WTC11 (cell line): Measurements from ENCODE around the gene SLC15A5.

Source experiments
- ELF4 ChIP-seq: sonication (generic); formaldehyde crosslinking; IDR thresholded peaks from 2 replicates; pipeline ENCODE4 v1.8.1; 2022; ENCODE audit warnings: low read depth, mild to moderate bottlenecking, moderate library complexity, missing genetic modification reagents
- SP1 ChIP-seq: sonication (generic); formaldehyde crosslinking; conservative IDR thresholded peaks from 2 replicates; pipeline ENCODE4 v1.8.1; 2022; ENCODE audit warnings: missing genetic modification reagents
- TEAD1 ChIP-seq: sonication (generic); formaldehyde crosslinking; IDR thresholded peaks from 2 replicates; pipeline ENCODE4 v1.8.0; 2022; ENCODE audit warnings: mild to moderate bottlenecking, missing genetic modification reagents
- TF ChIP-seq, protein P1 (sequence below): fragments of 200-600 bp; IDR thresholded peaks from 2 replicates; pipeline ENCODE4 v1.8.0; 2022; ENCODE audit warnings: antibody characterized with exemption
- TF ChIP-seq, protein P2 (sequence below): sonication (generic); formaldehyde crosslinking; IDR thresholded peaks from 2 replicates; pipeline ENCODE4 v1.8.1; 2023; ENCODE audit warnings: mild to moderate bottlenecking, missing genetic modification reagents, moderate library complexity
- TF ChIP-seq, protein P3 (sequence below): sonication (generic); formaldehyde crosslinking; IDR thresholded peaks from 2 replicates; pipeline ENCODE4 v1.8.1; 2023; ENCODE audit warnings: mild to moderate bottlenecking, missing genetic modification reagents
- TF ChIP-seq, protein P4 (sequence below): sonication (generic); formaldehyde crosslinking; IDR thresholded peaks from 2 replicates; pipeline ENCODE4 v1.8.1; 2022; ENCODE audit warnings: low read depth, mild to moderate bottlenecking, moderate library complexity, missing genetic modification reagents, borderline replicate concordance
- TF ChIP-seq, protein P5 (sequence below): sonication (generic); formaldehyde crosslinking; IDR thresholded peaks from 2 replicates; pipeline ENCODE4 v1.8.1; 2023; ENCODE audit warnings: mild to moderate bottlenecking, missing genetic modification reagents, borderline replicate concordance
- TF ChIP-seq, protein P6 (sequence below): sonication (generic); formaldehyde crosslinking; IDR thresholded peaks from 2 replicates; pipeline ENCODE4 v1.8.0; 2023; ENCODE audit warnings: missing genetic modification reagents, mild to moderate bottlenecking, borderline replicate concordance
- TF ChIP-seq, protein P7 (sequence below): sonication (generic); formaldehyde crosslinking; IDR thresholded peaks from 2 replicates; pipeline ENCODE4 v1.8.1; 2022; ENCODE audit warnings: mild to moderate bottlenecking, moderate library complexity, missing genetic modification reagents

DNA sequence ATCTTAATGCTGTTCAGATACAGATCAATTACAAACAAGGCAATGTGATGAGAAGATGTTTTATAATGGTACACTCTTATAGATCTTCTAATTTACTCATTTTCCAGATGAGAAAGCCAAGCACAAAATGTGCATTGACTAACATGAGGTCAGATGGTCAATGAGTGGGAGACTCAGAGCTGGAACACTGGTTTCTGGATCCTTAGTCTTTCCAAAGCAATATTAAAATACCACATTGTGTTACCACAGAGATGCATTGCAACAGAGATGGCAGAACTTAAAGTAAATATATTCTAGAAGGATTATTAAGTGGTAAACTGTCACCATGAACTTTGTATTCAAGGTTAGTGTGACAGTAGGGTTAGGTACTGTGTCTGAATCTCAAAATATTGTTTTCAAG is 113.6 kb downstream of the SLC15A5 start:
- TF ChIP-seq, protein P1, sequence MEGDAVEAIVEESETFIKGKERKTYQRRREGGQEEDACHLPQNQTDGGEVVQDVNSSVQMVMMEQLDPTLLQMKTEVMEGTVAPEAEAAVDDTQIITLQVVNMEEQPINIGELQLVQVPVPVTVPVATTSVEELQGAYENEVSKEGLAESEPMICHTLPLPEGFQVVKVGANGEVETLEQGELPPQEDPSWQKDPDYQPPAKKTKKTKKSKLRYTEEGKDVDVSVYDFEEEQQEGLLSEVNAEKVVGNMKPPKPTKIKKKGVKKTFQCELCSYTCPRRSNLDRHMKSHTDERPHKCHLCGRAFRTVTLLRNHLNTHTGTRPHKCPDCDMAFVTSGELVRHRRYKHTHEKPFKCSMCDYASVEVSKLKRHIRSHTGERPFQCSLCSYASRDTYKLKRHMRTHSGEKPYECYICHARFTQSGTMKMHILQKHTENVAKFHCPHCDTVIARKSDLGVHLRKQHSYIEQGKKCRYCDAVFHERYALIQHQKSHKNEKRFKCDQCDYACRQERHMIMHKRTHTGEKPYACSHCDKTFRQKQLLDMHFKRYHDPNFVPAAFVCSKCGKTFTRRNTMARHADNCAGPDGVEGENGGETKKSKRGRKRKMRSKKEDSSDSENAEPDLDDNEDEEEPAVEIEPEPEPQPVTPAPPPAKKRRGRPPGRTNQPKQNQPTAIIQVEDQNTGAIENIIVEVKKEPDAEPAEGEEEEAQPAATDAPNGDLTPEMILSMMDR: no peak
- TF ChIP-seq ELF4 (CRISPR knock-in tag) (no peak), SP1 (CRISPR knock-in tag) (no peak), TEAD1 (CRISPR knock-in tag) (no peak)
- TF ChIP-seq, protein P2, sequence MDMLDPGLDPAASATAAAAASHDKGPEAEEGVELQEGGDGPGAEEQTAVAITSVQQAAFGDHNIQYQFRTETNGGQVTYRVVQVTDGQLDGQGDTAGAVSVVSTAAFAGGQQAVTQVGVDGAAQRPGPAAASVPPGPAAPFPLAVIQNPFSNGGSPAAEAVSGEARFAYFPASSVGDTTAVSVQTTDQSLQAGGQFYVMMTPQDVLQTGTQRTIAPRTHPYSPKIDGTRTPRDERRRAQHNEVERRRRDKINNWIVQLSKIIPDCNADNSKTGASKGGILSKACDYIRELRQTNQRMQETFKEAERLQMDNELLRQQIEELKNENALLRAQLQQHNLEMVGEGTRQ (CRISPR knock-in tag): no peak
- TF ChIP-seq, protein P3, sequence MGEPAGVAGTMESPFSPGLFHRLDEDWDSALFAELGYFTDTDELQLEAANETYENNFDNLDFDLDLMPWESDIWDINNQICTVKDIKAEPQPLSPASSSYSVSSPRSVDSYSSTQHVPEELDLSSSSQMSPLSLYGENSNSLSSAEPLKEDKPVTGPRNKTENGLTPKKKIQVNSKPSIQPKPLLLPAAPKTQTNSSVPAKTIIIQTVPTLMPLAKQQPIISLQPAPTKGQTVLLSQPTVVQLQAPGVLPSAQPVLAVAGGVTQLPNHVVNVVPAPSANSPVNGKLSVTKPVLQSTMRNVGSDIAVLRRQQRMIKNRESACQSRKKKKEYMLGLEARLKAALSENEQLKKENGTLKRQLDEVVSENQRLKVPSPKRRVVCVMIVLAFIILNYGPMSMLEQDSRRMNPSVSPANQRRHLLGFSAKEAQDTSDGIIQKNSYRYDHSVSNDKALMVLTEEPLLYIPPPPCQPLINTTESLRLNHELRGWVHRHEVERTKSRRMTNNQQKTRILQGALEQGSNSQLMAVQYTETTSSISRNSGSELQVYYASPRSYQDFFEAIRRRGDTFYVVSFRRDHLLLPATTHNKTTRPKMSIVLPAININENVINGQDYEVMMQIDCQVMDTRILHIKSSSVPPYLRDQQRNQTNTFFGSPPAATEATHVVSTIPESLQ: no peak
- TF ChIP-seq, protein P4, sequence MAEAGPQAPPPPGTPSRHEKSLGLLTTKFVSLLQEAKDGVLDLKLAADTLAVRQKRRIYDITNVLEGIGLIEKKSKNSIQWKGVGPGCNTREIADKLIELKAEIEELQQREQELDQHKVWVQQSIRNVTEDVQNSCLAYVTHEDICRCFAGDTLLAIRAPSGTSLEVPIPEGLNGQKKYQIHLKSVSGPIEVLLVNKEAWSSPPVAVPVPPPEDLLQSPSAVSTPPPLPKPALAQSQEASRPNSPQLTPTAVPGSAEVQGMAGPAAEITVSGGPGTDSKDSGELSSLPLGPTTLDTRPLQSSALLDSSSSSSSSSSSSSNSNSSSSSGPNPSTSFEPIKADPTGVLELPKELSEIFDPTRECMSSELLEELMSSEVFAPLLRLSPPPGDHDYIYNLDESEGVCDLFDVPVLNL (CRISPR knock-in tag): no peak
- TF ChIP-seq, protein P5, sequence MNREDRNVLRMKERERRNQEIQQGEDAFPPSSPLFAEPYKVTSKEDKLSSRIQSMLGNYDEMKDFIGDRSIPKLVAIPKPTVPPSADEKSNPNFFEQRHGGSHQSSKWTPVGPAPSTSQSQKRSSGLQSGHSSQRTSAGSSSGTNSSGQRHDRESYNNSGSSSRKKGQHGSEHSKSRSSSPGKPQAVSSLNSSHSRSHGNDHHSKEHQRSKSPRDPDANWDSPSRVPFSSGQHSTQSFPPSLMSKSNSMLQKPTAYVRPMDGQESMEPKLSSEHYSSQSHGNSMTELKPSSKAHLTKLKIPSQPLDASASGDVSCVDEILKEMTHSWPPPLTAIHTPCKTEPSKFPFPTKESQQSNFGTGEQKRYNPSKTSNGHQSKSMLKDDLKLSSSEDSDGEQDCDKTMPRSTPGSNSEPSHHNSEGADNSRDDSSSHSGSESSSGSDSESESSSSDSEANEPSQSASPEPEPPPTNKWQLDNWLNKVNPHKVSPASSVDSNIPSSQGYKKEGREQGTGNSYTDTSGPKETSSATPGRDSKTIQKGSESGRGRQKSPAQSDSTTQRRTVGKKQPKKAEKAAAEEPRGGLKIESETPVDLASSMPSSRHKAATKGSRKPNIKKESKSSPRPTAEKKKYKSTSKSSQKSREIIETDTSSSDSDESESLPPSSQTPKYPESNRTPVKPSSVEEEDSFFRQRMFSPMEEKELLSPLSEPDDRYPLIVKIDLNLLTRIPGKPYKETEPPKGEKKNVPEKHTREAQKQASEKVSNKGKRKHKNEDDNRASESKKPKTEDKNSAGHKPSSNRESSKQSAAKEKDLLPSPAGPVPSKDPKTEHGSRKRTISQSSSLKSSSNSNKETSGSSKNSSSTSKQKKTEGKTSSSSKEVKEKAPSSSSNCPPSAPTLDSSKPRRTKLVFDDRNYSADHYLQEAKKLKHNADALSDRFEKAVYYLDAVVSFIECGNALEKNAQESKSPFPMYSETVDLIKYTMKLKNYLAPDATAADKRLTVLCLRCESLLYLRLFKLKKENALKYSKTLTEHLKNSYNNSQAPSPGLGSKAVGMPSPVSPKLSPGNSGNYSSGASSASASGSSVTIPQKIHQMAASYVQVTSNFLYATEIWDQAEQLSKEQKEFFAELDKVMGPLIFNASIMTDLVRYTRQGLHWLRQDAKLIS: no peak
- TF ChIP-seq, protein P6, sequence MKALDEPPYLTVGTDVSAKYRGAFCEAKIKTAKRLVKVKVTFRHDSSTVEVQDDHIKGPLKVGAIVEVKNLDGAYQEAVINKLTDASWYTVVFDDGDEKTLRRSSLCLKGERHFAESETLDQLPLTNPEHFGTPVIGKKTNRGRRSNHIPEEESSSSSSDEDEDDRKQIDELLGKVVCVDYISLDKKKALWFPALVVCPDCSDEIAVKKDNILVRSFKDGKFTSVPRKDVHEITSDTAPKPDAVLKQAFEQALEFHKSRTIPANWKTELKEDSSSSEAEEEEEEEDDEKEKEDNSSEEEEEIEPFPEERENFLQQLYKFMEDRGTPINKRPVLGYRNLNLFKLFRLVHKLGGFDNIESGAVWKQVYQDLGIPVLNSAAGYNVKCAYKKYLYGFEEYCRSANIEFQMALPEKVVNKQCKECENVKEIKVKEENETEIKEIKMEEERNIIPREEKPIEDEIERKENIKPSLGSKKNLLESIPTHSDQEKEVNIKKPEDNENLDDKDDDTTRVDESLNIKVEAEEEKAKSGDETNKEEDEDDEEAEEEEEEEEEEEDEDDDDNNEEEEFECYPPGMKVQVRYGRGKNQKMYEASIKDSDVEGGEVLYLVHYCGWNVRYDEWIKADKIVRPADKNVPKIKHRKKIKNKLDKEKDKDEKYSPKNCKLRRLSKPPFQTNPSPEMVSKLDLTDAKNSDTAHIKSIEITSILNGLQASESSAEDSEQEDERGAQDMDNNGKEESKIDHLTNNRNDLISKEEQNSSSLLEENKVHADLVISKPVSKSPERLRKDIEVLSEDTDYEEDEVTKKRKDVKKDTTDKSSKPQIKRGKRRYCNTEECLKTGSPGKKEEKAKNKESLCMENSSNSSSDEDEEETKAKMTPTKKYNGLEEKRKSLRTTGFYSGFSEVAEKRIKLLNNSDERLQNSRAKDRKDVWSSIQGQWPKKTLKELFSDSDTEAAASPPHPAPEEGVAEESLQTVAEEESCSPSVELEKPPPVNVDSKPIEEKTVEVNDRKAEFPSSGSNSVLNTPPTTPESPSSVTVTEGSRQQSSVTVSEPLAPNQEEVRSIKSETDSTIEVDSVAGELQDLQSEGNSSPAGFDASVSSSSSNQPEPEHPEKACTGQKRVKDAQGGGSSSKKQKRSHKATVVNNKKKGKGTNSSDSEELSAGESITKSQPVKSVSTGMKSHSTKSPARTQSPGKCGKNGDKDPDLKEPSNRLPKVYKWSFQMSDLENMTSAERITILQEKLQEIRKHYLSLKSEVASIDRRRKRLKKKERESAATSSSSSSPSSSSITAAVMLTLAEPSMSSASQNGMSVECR (CRISPR knock-in tag): no peak
- TF ChIP-seq, protein P7, sequence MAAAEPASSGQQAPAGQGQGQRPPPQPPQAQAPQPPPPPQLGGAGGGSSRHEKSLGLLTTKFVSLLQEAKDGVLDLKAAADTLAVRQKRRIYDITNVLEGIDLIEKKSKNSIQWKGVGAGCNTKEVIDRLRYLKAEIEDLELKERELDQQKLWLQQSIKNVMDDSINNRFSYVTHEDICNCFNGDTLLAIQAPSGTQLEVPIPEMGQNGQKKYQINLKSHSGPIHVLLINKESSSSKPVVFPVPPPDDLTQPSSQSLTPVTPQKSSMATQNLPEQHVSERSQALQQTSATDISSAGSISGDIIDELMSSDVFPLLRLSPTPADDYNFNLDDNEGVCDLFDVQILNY (CRISPR knock-in tag): no peak
